Keratinocyte (primary cell): ENCODE measurements around the gene MSRB2. TPM values are rescaled to one million over a fixed set of nuclear protein-coding genes. Genes with fewer than 3 reads are reported as not detected.
A peak's percentile ranks its signal among the peaks of the same experiment; 100 is the strongest.

Source experiments
- DNase-seq: peaks from one replicate; pipeline ENCODE4 v3.0.0-alpha.2; 2011; ENCODE audit warnings: low read depth, missing footprints, low spot score
- FAIRE-seq: peaks from 2 replicates; lab custom pipeline; 2011; peaks lifted over from hg19 to GRCh38; lab: Jason Lieb, UNC
- H2AFZ ChIP-seq: 2 replicates; pipeline ENCODE4 v1.6.0; 2012; ENCODE audit warnings: low read length, control low read depth, inconsistent platforms; ENCODE audit not compliant: control insufficient read depth
- H3K27ac ChIP-seq: 2 replicates; pipeline ENCODE4 v1.5.1; 2011; ENCODE audit warnings: low read length; ENCODE audit not compliant: control insufficient read depth, insufficient read depth
- H3K27me3 ChIP-seq: 3 replicates; pipeline ENCODE4 v1.6.0; 2011; ENCODE audit warnings: low read length; ENCODE audit not compliant: control insufficient read depth, insufficient read depth; ENCODE audit errors: extremely low read depth
- H3K36me3 ChIP-seq, 2 experiments: 2 replicates in 1 of 2; 3 replicates in 1 of 2; pipeline ENCODE4 v1.5.1; 2011; ENCODE audit warnings: low read length in 2 of 2, mild to moderate bottlenecking in 1 of 2; ENCODE audit not compliant: control insufficient read depth in 2 of 2, insufficient read depth in 2 of 2; ENCODE audit errors: extremely low read depth in 1 of 2
- H3K4me1 ChIP-seq: 3 replicates; pipeline ENCODE4 v1.5.1; 2011; ENCODE audit warnings: low read length; ENCODE audit not compliant: control insufficient read depth, insufficient read depth; ENCODE audit errors: extremely low read depth
- H3K4me2 ChIP-seq: 3 replicates; pipeline ENCODE4 v1.6.0; 2011; ENCODE audit warnings: low read depth, low read length; ENCODE audit not compliant: control insufficient read depth, insufficient read depth; ENCODE audit errors: extremely low read depth
- H3K4me3 ChIP-seq, 3 experiments: fragments of 200-600 bp in 1 of 3; sonication (generic) in 1 of 3; 2 replicates in 2 of 3; 3 replicates in 1 of 3; pipeline ENCODE4 v1.5.1; 2011 to 2016; ENCODE audit warnings: low read length in 3 of 3, mild to moderate bottlenecking in 3 of 3, control low read depth in 2 of 3, inconsistent platforms in 1 of 3, low read depth in 1 of 3, mixed read lengths in 1 of 3, mixed run types in 1 of 3, moderate library complexity in 1 of 3; ENCODE audit not compliant: control insufficient read depth in 2 of 3, insufficient read depth in 2 of 3; ENCODE audit errors: extremely low read depth in 1 of 3
- H3K79me2 ChIP-seq: 2 replicates; pipeline ENCODE4 v1.6.0; 2012; ENCODE audit warnings: low read length; ENCODE audit not compliant: control insufficient read depth, insufficient read depth
- H3K9ac ChIP-seq: 3 replicates; pipeline ENCODE4 v1.6.0; 2011; ENCODE audit warnings: low read length; ENCODE audit not compliant: control insufficient read depth, insufficient read depth; ENCODE audit errors: extremely low read depth
- H3K9me1 ChIP-seq: 3 replicates; pipeline ENCODE4 v1.6.0; 2011; ENCODE audit warnings: low read length; ENCODE audit not compliant: control insufficient read depth, insufficient read depth; ENCODE audit errors: extremely low read depth
- H3K9me3 ChIP-seq: 2 replicates; pipeline ENCODE4 v1.5.1; 2012; ENCODE audit warnings: low read depth, low read length; ENCODE audit not compliant: control insufficient read depth
- H4K20me1 ChIP-seq: 3 replicates; pipeline ENCODE4 v1.6.0; 2011; ENCODE audit warnings: low read length; ENCODE audit not compliant: control insufficient read depth, insufficient read depth; ENCODE audit errors: extremely low read depth
- CTCF ChIP-seq, 3 experiments: IDR thresholded peaks in 1 of 3; conservative IDR thresholded peaks in 1 of 3; optimal IDR thresholded peaks in 1 of 3; 2 replicates in 2 of 3; 3 replicates in 1 of 3; pipeline versions ENCODE3 to v1.5.1; 2011; ENCODE audit warnings: low read length in 3 of 3, mild to moderate bottlenecking in 3 of 3, moderate library complexity in 2 of 3, control low read depth in 1 of 3, inconsistent platforms in 1 of 3; ENCODE audit not compliant: insufficient read depth in 2 of 3; ENCODE audit errors: extremely low read depth in 1 of 3
- EZH2 ChIP-seq: IDR thresholded peaks from one replicate; pipeline ENCODE4 v1.6.1; 2012; ENCODE audit warnings: inconsistent platforms, mild to moderate bottlenecking, low read length, moderate library complexity
- dilution Hi-C: fragments of 300-500 bp; cut with MboI; formaldehyde crosslinking; loops from one replicate; pipeline ENCODE4 v1.7.0; 2020; ENCODE audit warnings: low sequenced_read_pairs; ENCODE audit not compliant: extremely low pct_ligation_motif_present
- polyA plus RNA-seq, 5 experiments: library from polyadenylated mRNA; depleted of rRNA in 3 of 5; stranded (reverse) in 3 of 5; stranded (forward) in 1 of 5; unstranded in 1 of 5; fragments of >200 nt; gene quantifications; 1 replicate in 1 of 5; 2 replicates in 3 of 5; 3 replicates in 1 of 5; pipeline versions ENCODE4 v1.2.1 to v1.2.3, GENCODE V29; 2011 to 2012; ENCODE audit warnings: missing spikeins in 2 of 5, low read depth in 1 of 5, low replicate concordance in 1 of 5

The MSRB2 gene
- polyA plus RNA-seq, 1 donor (not counting 4 experiments of a cell fraction or from before 2014, with no cell fraction given): 27.6 TPM

DNA sequence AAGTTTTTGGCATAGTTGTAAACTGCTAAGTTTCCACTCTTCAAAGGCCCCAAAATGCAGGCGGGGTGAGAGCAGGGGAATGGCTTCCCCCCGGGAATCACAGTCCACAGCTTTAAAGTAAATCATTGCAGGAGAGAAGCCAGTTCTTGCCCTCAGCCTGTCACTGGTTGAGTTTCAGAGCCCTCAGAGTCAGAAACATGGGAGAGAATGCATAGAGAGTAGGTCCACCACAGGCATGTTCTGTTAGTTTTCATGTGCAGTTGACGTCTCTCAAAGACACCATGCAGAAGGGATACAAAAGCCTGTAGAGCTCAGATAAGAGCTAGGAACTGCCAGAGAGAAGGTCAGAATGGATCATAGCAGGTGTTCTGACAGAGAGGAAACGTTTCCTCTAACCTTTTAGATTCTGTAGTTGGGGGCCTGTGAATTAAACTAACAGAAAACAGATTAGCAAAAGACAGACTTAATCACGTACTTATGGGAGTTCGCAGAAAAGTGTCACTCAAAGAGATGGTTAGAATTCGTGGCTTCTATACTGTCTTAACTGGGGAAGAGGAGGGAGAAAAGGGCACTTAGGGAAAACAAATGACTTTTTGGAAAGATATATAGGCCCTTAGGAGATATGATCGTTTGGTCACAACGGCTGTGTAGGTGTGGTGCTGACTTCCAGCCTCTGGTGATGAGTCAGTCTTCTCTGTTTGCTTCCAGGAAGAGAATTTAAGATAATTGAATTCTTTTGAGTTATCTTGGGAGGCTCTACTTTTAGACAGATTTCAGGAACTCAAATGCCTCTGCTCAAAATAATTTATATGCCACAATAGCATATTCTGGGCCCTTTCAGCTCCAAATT, 48.0 kb upstream of the MSRB2 start:
- no peak overlapping the region for H3K27ac ChIP-seq
- H3K27me3 ChIP-seq: no peaks in the 10 kb centered on the region
- FAIRE-seq: peak; percentile 5
- H3K9ac ChIP-seq: no peak overlapping the region
- dilution Hi-C loops: no loop called here
- no peaks in the 10 kb centered on the region for H3K79me2 ChIP-seq
- H3K4me3 ChIP-seq: no peak overlapping the region
- TF ChIP-seq EZH2 (no peak), CTCF (optimal IDR thresholded peaks at IDR 0.05 in 1 of 3, IDR thresholded peaks at IDR 0.05 in 1 of 3, conservative IDR thresholded peaks at IDR 0.05 in 1 of 3; ENCODE audit: extremely low read depth in 1 of 3, insufficient read depth in 2 of 3, low read length in 3 of 3) (no peak)
- no peaks in the 10 kb centered on the region for H3K36me3 ChIP-seq
- no peak overlapping the region for H3K4me2 ChIP-seq
- H2AFZ ChIP-seq: no peak overlapping the region
- H3K4me1 ChIP-seq: peaks cover 8% of the 10 kb centered on the region
- no peaks in the 10 kb centered on the region for H4K20me1 ChIP-seq
- no peaks in the 10 kb centered on the region for H3K9me3 ChIP-seq
- no peaks in the 10 kb centered on the region for H3K9me1 ChIP-seq
- DNase-seq: no peak

DNA sequence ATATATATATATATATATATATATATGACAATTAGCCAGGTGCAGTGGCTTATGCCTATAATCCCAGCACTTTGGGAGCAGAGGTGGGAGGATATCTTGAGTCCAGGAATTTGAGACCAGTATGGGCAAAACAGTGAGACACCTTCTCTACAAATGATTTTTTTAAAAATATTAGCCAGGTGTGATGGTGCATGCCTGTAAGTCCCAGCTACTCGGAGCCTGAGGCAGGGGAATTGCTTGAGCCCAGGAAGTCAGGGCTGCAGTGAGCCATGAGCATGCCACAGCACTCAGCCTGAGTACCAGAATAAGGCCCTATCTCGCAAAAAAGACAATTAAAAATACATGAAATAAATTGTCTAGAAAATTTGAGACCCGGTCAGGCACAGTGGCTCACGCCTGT, 47.2 kb upstream of the MSRB2 start:
- peaks cover 16% of the 10 kb centered on the region for H3K4me1 ChIP-seq
- dilution Hi-C loops: no loop called here
- no peak for DNase-seq
- TF ChIP-seq EZH2 (no peak), CTCF (optimal IDR thresholded peaks at IDR 0.05 in 1 of 3, IDR thresholded peaks at IDR 0.05 in 1 of 3, conservative IDR thresholded peaks at IDR 0.05 in 1 of 3; ENCODE audit: extremely low read depth in 1 of 3, insufficient read depth in 2 of 3, low read length in 3 of 3) (no peak)
- H2AFZ ChIP-seq: no peak overlapping the region
- H3K9ac ChIP-seq: no peak overlapping the region
- no peaks in the 10 kb centered on the region for H3K9me1 ChIP-seq
- no peak overlapping the region for H3K4me3 ChIP-seq
- H3K9me3 ChIP-seq: no peaks in the 10 kb centered on the region
- H3K79me2 ChIP-seq: no peaks in the 10 kb centered on the region
- H3K27ac ChIP-seq: no peak overlapping the region
- H3K4me2 ChIP-seq: no peak overlapping the region
- no peak for FAIRE-seq
- no peaks in the 10 kb centered on the region for H4K20me1 ChIP-seq
- H3K27me3 ChIP-seq: no peaks in the 10 kb centered on the region
- no peaks in the 10 kb centered on the region for H3K36me3 ChIP-seq
